HG03064 (cell line): ENCODE results near the gene NAIF1.
A peak's percentile ranks its signal among the peaks of the same experiment; 100 is the strongest.
"Not testable (repeated sequence)": the region's sequence is repeated elsewhere in the genome, so short reads cannot be mapped to it uniquely, and the experiment has no call there.

Experiments used
- ATAC-seq: cut with Tn5 transposase; IDR thresholded peaks from one replicate; pipeline ENCODE4 v1.9.1; 2021; ENCODE audit warnings: low read depth; ENCODE audit not compliant: unreplicated experiment

NAIF1 gene

DNA sequence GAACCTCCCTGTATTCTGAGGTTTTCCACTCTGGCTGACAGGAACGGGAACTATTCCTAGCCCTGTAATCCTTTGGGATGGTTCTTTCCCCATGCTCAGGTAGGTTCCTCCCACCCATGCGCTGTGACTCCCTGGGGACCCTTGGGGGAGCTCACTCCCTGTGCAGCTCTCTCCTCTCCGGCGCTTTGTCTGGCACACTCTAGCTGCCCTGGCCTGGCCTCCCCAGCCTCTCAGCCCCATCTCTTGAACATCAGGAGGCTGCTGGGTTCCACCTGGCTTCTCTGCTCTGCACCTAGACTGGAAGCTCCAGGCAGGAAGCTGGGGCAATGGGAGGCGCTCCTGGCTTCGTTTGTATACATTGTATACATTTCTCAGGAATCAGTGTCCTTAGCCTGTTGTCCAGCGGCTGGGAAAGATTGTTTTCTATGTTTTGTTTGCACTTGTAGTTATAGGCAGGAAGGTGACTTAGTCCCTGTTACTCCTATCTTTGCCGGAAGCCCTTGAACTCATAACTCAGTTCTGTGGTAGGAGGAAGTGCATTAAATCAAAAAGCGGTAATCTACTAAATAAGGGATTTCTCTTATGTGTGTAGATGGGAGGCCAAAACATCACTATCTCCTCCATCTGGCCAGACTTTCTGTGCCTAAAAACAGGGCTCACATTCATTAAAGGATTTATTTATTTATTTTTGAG, 21.3 kb upstream of the NAIF1 start:
- ATAC-seq = no peak

- ATAC-seq = no peak
Measured at GRCh38 chr9:128087262-128087661, 20.1 kb upstream of the NAIF1 start.

DNA sequence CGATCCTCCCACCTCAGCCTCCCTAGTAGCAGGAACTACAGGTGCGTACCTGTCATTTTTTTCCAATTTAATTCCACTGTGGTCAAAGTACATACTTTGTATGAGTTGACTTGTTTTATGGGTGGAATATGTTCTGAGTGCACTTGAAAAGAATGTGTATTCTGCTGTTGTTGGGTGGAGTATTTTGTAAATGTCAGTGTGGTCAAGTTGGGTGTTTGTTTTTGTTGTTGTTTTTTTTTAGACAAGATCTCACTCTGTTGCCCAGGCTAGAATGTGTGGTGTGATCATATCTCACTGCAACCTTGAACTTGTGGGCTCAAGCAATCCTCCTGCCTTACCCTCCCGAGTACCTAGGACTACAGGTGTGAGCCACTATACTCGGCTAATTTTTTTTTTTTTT, 18.8 kb upstream of the NAIF1 start:
- ATAC-seq = no peak

GRCh38 chr9:128084746-128085145, 17.6 kb upstream of the NAIF1 start:
- no peak for ATAC-seq

DNA sequence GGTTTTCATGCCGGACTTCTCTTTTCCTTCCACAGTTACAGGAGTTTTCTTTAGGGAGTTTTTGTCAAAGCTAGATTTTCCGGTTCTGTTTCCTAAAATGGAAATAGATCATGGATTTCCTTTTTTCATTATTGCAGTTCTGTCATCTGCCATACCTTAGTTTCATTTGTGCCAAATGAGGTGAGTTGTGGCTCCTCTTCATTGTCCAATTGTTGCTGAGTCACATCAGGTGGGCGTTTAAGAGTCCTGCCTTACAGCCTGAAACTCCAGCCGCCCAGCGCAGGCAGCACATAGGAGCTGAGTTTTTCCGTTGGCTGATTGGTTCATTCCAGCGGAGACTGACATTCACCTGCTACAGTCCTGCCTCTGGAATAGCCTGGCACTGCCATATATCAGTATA, 15.0 kb upstream of the NAIF1 start:
- ATAC-seq = no peak

- ATAC-seq = no peak
Measured at GRCh38 chr9:128081056-128081455, 13.9 kb upstream of the NAIF1 start.

DNA sequence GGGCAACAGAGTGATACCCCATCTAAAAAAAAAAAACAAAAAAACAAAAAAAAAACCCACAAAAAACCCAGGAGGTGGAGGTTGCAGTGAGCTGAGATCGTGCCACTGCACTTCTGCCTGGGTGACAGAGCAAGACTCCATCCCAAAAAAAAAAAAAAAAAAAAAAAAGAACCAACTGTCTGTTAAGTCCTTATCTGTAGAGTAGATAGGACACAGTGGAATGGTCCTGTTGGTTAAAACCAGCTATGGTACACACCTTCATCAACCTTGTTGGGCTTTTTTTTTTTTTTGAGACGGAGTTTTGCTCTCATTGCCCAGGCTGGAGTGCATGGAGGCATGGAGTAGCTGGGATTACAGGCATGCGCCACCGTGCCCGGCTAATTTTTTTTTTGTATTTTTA, 13.1 kb upstream of the NAIF1 start:
- no peak for ATAC-seq

GRCh38 chr9:128078504-128079434, 11.6 kb upstream of the NAIF1 start:
- no peak for ATAC-seq

- no peak for ATAC-seq
Measured at GRCh38 chr9:128077847-128078503, 10.9 kb upstream of the NAIF1 start.

- ATAC-seq = no peak
Measured at GRCh38 chr9:128073253-128073886, 6.2 kb upstream of the NAIF1 start.

- ATAC-seq = no peak
Measured at GRCh38 chr9:128072144-128073021, 5.3 kb upstream of the NAIF1 start.

DNA sequence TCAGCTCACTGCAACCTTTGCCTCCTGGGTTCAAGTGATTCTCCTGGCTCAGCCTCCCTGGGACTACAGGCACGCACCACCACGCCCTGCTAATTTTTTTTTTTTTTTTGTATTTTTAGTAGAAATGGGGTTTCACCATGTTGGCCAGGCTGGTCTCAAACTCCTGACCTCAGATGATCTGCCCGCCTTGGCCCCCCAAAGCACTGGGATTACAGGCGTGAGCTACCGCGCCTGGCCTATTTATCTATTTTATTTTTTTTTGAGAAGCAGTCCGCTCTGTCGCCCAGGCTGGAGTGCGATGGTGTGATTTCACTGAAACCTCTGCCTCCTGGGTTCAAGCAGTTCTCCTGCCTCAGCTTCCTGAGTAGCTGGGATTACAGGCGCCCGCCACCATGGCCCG, 4.4 kb upstream of the NAIF1 start:
- ATAC-seq = not testable (repeated sequence)

GRCh38 chr9:128070874-128071273, 3.8 kb upstream of the NAIF1 start:
- no peak for ATAC-seq

DNA sequence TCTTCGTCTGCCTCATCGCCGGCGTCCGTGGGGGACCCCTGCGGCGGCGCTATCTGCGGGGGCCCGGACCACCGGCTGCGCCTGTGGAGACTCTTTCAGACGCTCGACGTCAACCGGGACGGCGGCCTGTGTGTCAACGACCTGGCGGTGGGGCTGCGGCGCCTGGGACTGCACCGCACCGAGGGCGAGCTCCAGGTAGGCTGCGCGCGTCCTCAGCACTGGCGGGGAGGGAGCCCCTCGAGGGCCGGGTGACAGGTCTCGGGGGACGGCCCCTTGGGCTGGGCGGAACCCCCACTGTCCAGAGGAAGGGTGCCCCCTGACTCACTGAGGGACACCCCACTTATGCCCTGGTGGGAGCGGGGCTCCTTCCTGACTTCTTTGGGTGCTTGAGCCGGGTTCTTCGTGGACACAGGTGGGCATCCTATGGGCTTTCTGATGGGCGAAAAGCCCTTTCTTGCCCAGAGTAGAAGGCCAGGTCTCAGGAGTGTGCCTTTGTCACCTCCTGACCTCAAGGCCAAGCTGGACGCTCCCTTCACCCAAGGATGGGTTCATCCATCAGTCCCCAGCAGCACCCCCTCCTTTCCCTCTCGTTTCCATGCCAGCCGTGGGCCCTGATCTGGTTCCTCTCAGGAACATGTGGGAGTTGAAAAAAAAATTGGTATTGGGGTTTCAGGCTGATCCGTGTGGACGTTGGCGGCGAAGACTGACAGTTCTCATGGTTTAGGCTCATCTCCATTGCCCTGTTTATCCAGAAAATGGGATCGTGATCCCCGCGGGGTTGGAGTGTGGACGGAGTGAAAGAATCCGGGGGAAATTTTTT, 1.5 kb upstream of the NAIF1 start:
- peak; percentile 16 for ATAC-seq

DNA sequence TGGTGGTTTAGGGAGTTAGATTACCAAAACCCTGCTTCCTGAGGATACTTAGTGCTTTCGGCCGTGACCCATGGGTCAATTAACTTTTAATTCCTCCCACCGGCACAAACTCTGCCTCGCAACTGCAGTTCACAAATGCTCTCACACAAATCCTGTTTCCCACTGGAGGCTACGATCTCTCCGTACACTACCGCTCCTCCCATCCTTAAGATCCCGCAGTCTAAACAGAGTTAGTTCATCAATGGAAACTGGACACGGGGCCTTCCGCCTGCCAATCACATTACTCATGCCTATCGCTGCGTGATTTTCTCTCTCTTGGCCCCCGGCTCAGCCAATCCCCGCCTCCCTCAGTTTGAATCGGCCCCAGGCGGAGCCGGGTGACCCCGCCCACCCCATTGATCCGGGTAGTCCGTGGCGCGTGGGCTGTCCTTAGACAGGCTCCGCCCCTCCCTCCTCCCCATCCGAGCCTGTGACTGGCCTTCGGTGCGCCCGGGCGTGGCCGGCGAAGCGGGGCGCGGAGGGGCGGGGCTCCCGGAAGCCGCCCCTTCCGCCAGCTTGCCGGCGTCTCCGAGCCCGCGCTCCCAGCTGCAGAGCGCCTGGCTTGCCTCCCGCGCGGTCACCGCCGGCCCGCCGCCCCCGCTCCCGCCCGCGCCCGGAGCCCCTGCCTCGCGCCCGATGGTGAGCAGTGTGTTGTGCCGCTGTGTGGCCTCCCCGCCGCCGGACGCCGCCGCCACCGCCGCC, 695 bp upstream of the NAIF1 start, which contains the start of gene SLC25A25:
Gene SLC25A25, plus strand, starts transcription at position 588 of the 741 bp plus-strand sequence. Its CDS starts 88 bp downstream, at position 676.
- peak; percentile 52 for ATAC-seq

- ATAC-seq = no peak
Measured at GRCh38 chr9:128065907-128066712, 1.0 kb downstream of the NAIF1 start.
